Measurements from ENCODE around the gene EFHD2.

The EFHD2 gene

GRCh38 chr1:15401391-15402055 is 8.2 kb upstream of the EFHD2 start:
- Mint-ChIP-seq H3K4me1 (ENCODE audit: low read depth) (no peaks in the 10 kb centered on the region), H3K27ac (no peak overlapping the region), H3K36me3 (ENCODE audit: low read depth) (no peaks in the 10 kb centered on the region), H3K4me3 (no peak overlapping the region), H3K27me3 (peaks cover under 1% of the 10 kb centered on the region), H3K9me3 (no peaks in the 10 kb centered on the region)

DNA sequence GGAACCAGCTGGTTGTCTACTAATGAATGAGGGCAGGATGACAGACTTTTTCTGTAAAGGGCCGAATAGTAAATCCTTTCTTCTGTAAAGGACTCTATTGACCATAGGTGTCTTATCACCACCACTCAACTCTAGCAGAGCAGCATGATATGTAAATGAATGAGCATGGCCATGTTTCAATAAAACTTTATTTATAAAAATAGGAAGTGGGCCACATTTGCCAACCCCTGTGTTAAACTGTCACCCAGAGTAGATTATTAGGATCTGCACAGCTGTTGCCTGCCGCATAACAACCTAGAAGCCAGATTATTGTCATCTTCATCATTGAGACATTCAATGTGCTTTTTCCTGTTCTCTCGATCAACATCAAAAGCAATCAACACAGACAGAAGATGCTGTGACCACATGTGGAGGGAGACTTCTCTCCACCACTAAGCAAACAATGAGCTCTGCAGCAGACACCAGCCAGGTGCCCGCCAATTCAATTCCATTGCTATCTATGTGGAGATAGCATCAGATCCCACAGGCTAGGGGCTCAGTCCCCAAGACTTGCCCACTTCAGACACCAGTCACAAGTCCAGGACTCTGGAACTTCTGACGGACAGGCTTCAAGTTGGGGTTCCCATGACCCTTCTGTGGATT is 6.8 kb upstream of the EFHD2 start:
- no peaks in the 10 kb centered on the region for H3K36me3 Mint-ChIP-seq (ENCODE audit: low read depth)
- H3K9me3 Mint-ChIP-seq: no peaks in the 10 kb centered on the region
- H3K4me3 Mint-ChIP-seq: no peak overlapping the region
- H3K4me1 Mint-ChIP-seq (ENCODE audit: low read depth): no peaks in the 10 kb centered on the region
- no peak overlapping the region for H3K27ac Mint-ChIP-seq
- peaks cover 3% of the 10 kb centered on the region for H3K27me3 Mint-ChIP-seq

- peaks cover 4% of the 10 kb centered on the region for H3K4me1 Mint-ChIP-seq (ENCODE audit: low read depth)
- peaks cover 3% of the 10 kb centered on the region for H3K27me3 Mint-ChIP-seq
- H3K36me3 Mint-ChIP-seq (ENCODE audit: low read depth): no peaks in the 10 kb centered on the region
- no peak overlapping the region for H3K27ac Mint-ChIP-seq
- no peaks in the 10 kb centered on the region for H3K9me3 Mint-ChIP-seq
- no peak overlapping the region for H3K4me3 Mint-ChIP-seq
Observed at GRCh38 chr1:15403962-15404580, 5.6 kb upstream of the EFHD2 start.

DNA sequence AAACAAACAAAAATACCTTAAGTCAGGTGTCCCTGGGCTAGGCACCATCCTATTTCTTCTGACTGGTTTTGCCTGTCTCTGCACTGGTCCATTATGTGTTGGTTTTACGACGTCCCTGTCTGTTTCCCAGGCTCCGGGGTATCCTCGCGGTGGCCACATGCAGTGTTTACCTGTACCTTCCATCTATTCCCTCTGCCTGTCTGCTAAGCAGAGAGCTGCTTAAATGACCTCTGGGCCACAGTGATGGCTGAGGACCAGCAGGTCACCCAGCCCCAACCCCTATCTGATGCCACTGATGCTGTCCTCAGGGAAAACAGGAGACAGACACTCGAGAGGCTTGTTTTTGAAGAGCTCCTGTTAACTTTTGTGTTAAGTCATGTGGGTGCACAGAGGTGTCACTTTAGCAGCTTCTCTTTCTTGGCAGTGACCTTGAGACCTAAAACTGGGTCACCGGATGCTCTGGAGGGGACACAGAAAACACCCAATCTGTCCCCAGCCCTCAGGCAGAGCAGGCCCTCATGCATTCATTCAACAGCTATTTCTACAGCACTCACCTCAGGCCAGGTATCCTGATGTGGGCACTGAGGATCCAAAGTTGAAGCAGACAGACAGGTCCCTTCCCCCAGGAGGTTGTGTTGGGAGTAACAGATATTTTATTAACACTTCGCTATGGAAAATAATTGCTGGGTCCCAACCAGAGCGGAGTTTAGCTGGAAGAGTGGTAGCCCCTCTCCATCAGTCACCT is 4.4 kb upstream of the EFHD2 start:
- peak overlapping the region; percentile 52 for H3K4me3 Mint-ChIP-seq
- H3K36me3 Mint-ChIP-seq (ENCODE audit: low read depth): no peaks in the 10 kb centered on the region
- no peaks in the 10 kb centered on the region for H3K9me3 Mint-ChIP-seq
- H3K4me1 Mint-ChIP-seq (ENCODE audit: low read depth): peaks cover 7% of the 10 kb centered on the region
- peaks cover 3% of the 10 kb centered on the region for H3K27me3 Mint-ChIP-seq
- no peak overlapping the region for H3K27ac Mint-ChIP-seq

DNA sequence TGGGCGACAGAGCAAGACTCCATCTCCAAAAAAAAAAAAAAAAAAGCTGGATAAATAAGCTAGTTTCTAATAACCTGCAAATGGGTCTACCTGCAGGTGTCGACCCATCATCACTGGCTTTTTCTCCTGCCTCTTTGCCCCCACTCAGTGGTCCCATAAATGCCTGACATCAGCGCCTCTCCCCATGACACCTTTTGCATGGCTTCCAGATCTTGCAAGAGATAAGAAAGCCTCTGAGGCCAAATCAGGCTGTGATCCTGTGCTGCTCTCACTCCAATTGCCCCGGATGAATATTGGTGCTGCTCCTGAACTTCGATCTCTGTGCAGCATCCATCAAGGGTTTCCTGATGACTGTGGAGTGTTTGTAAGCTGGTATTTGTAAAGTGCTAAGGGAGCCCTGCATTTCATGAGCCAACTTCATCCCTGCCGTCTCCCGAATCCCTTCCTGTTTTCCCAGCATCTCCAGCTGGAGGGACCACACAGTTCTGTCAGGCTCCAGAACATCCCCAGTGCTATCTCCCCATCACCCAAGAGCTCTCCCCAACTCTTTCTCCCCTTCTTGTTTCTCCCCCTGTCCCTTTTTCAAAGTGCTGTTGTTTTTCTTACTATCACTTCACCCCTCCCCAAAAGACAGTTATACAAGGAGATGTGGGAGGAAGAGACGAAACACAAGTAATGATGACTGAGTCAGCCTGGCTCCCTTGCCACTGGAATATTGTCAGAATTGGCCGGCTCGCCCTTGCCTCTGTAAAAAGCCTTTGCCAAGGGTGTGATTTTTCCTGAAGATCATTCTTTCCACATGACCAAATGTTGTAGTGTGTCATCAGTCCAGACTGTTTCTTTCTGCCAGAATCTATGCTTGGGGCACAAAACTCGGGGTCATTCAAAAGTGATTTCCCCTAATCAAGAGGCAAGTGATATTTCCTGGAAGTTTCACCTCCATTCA is 2.8 kb upstream of the EFHD2 start:
- Mint-ChIP-seq H3K36me3 (ENCODE audit: low read depth) (no peaks in the 10 kb centered on the region), H3K9me3 (no peaks in the 10 kb centered on the region), H3K27me3 (peaks cover 3% of the 10 kb centered on the region), H3K4me3 (no peak overlapping the region), H3K27ac (no peak overlapping the region), H3K4me1 (ENCODE audit: low read depth) (peaks cover 13% of the 10 kb centered on the region)

- peaks cover 4% of the 10 kb centered on the region for H3K36me3 Mint-ChIP-seq (ENCODE audit: low read depth)
- H3K27ac Mint-ChIP-seq: no peak overlapping the region
- H3K4me1 Mint-ChIP-seq (ENCODE audit: low read depth): peaks cover 20% of the 10 kb centered on the region
- peaks cover 3% of the 10 kb centered on the region for H3K27me3 Mint-ChIP-seq
- no peaks in the 10 kb centered on the region for H3K9me3 Mint-ChIP-seq
- no peak overlapping the region for H3K4me3 Mint-ChIP-seq
Observed at GRCh38 chr1:15407580-15407979, 2.1 kb upstream of the EFHD2 start.

GRCh38 chr1:15408890-15409387 is 749 bp upstream of the EFHD2 start:
- Mint-ChIP-seq H3K27ac (peak overlapping the region; percentile 83), H3K27me3 (peaks cover 3% of the 10 kb centered on the region), H3K4me1 (ENCODE audit: low read depth) (peaks cover 32% of the 10 kb centered on the region), H3K36me3 (ENCODE audit: low read depth) (peaks cover 5% of the 10 kb centered on the region), H3K9me3 (no peaks in the 10 kb centered on the region), H3K4me3 (peak overlapping the region; percentile 74)

GRCh38 chr1:15410223-15410883 is 665 bp downstream of the EFHD2 start:
- Mint-ChIP-seq H3K27me3 (peaks cover 3% of the 10 kb centered on the region), H3K4me1 (ENCODE audit: low read depth) (peaks cover 47% of the 10 kb centered on the region), H3K36me3 (ENCODE audit: low read depth) (peaks cover 13% of the 10 kb centered on the region), H3K27ac (peak overlapping the region; percentile 87), H3K9me3 (no peaks in the 10 kb centered on the region), H3K4me3 (peak overlapping the region; percentile 95)

GRCh38 chr1:15410884-15411245 is 1.2 kb downstream of the EFHD2 start:
- Mint-ChIP-seq H3K4me1 (ENCODE audit: low read depth) (peaks cover 52% of the 10 kb centered on the region), H3K9me3 (no peaks in the 10 kb centered on the region), H3K36me3 (ENCODE audit: low read depth) (peaks cover 18% of the 10 kb centered on the region)

DNA sequence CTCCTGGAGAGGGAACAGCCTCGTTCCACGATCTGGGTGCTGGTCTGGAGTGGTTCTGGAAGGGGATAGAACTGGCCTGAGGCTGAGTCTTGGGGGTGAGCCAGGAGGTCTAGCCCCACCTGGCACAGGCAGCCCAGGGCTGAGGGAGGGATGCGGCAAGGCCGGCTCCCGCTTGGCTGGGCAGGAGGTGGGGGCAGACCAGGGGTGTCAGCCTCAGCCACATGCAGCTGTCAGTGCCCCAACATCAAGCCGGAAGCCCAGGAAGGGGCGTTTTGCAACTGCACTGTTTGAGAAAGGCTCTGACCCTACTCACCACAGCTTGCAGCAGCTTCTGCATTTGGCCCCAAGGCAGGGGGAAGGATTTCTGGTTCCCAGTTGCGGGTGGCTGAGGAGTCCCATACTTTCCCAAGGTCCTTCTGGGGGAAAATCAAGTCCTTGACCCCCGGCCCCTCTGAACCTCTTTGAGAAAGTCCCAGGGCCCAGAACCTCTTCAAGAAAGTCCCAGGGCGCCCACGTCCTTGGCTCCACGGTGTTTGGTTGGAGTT is 2.0 kb downstream of the EFHD2 start:
- H3K4me3 Mint-ChIP-seq: peak overlapping the region; percentile 95
- peak overlapping the region; percentile 68 for H3K27ac Mint-ChIP-seq
- no peaks in the 10 kb centered on the region for H3K9me3 Mint-ChIP-seq
- H3K27me3 Mint-ChIP-seq: peaks cover 2% of the 10 kb centered on the region
- peaks cover 60% of the 10 kb centered on the region for H3K4me1 Mint-ChIP-seq (ENCODE audit: low read depth)
- peaks cover 24% of the 10 kb centered on the region for H3K36me3 Mint-ChIP-seq (ENCODE audit: low read depth)

More at GRCh38 chr1:15410884-15411245, 1.2 kb downstream of the EFHD2 start:
- Mint-ChIP-seq H3K4me3 (peak overlapping the region; percentile 95), H3K27me3 (peaks cover 3% of the 10 kb centered on the region), H3K27ac (peak overlapping the region; percentile 87)

GRCh38 chr1:15412175-15412800 is 2.6 kb downstream of the EFHD2 start:
- H3K27ac Mint-ChIP-seq: peak overlapping the region; percentile 29
- H3K27me3 Mint-ChIP-seq: no peaks in the 10 kb centered on the region
- H3K36me3 Mint-ChIP-seq (ENCODE audit: low read depth): peaks cover 24% of the 10 kb centered on the region
- peak overlapping the region; percentile 95 for H3K4me3 Mint-ChIP-seq
- peaks cover 66% of the 10 kb centered on the region for H3K4me1 Mint-ChIP-seq (ENCODE audit: low read depth)
- H3K9me3 Mint-ChIP-seq: no peaks in the 10 kb centered on the region

DNA sequence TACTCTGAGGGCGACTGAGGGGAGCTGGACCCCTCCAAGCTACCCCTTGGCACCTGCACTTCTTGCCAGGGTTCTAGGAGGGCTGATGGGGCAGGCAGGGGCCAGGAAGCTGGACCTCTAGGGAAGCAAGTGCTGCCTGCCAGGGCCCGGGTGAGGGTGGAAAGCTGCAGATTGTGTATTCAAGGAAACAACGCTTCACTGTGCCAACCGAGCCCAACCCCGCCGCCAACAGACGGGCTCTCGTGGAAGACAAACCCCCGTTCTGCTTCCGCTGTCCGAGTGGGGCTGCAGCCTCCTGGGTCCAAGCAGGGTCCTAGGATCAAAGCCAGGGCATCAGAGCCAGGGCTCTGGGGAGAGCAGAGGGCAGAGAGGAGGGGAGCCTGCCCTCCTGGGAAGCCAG is 3.2 kb downstream of the EFHD2 start:
- no peaks in the 10 kb centered on the region for H3K9me3 Mint-ChIP-seq
- H3K27me3 Mint-ChIP-seq: no peaks in the 10 kb centered on the region
- peaks cover 71% of the 10 kb centered on the region for H3K4me1 Mint-ChIP-seq (ENCODE audit: low read depth)
- peak overlapping the region; percentile 95 for H3K4me3 Mint-ChIP-seq
- H3K27ac Mint-ChIP-seq: no peak overlapping the region
- H3K36me3 Mint-ChIP-seq (ENCODE audit: low read depth): peaks cover 24% of the 10 kb centered on the region

Measured in stimulated activated naive CD8-positive, alpha-beta T cell treated with anti-CD3 and anti-CD28 coated beads, Interleukin-15, Interleukin-2, amounts not matched to agents 100 ng/mL and 50 ng/mL, for 24 hours (primary cell).